Measurements from ENCODE around the gene PARVG.

PARVG gene

GRCh38 chr22:44242946-44243724, 62.4 kb downstream of the PARVG start:
- Histone ChIP-seq H3K79me2 (ENCODE audit: low read length) (no peaks in the 10 kb centered on the region), H3K4me2 (ENCODE audit: low read length) (no peak overlapping the region), H3K4me1 (ENCODE audit: low read length) (no peaks in the 10 kb centered on the region), H3K9ac (ENCODE audit: low read length) (no peak overlapping the region), H4K20me1 (ENCODE audit: insufficient read depth, low read length) (no peaks in the 10 kb centered on the region), H3K9me3 (ENCODE audit: insufficient read depth, low read length) (no peaks in the 10 kb centered on the region), H3K4me3 (ENCODE audit: low read length) (no peak overlapping the region), H3K27ac (ENCODE audit: low read length) (no peak overlapping the region), H3K36me3 (replicated peaks; ENCODE audit: low read depth, low read length) (no peaks in the 10 kb centered on the region), H2AFZ (ENCODE audit: low read depth, low read length) (no peak overlapping the region), H3K27me3 (ENCODE audit: low read depth, low read length) (peaks cover 41% of the 10 kb centered on the region)
- TF ChIP-seq EZH2phosphoT487 (IDR thresholded peaks at IDR 0.05; ENCODE audit: low read depth) (no peak), CTCF (IDR thresholded peaks at IDR 0.05; ENCODE audit: low read depth, low read length) (no peak)

- no peak overlapping the region for H3K4me2 ChIP-seq (ENCODE audit: low read length)
- no peaks in the 10 kb centered on the region for H3K36me3 ChIP-seq (replicated peaks; ENCODE audit: low read depth, low read length)
- no peak overlapping the region for H2AFZ ChIP-seq (ENCODE audit: low read depth, low read length)
- TF ChIP-seq CTCF (IDR thresholded peaks at IDR 0.05; ENCODE audit: low read depth, low read length), result no peak
- no peak for TF ChIP-seq EZH2phosphoT487 (IDR thresholded peaks at IDR 0.05; ENCODE audit: low read depth)
- peaks cover 37% of the 10 kb centered on the region for H3K27me3 ChIP-seq (ENCODE audit: low read depth, low read length)
- H3K9me3 ChIP-seq (ENCODE audit: insufficient read depth, low read length), result no peaks in the 10 kb centered on the region
- H3K27ac ChIP-seq (ENCODE audit: low read length), result no peak overlapping the region
- H3K79me2 ChIP-seq (ENCODE audit: low read length), result no peaks in the 10 kb centered on the region
- no peaks in the 10 kb centered on the region for H3K4me1 ChIP-seq (ENCODE audit: low read length)
- no peaks in the 10 kb centered on the region for H4K20me1 ChIP-seq (ENCODE audit: insufficient read depth, low read length)
- H3K9ac ChIP-seq (ENCODE audit: low read length), result no peak overlapping the region
- no peak overlapping the region for H3K4me3 ChIP-seq (ENCODE audit: low read length)
Measured at GRCh38 chr22:44243761-44244160, 63.0 kb downstream of the PARVG start.

GRCh38 chr22:44244265-44244822, 63.6 kb downstream of the PARVG start:
- Histone ChIP-seq H3K9ac (ENCODE audit: low read length) (no peak overlapping the region), H3K4me3 (ENCODE audit: low read length) (no peak overlapping the region), H4K20me1 (ENCODE audit: insufficient read depth, low read length) (no peaks in the 10 kb centered on the region), H3K79me2 (ENCODE audit: low read length) (no peaks in the 10 kb centered on the region), H3K4me1 (ENCODE audit: low read length) (no peaks in the 10 kb centered on the region), H3K27me3 (ENCODE audit: low read depth, low read length) (peaks cover 31% of the 10 kb centered on the region), H3K9me3 (ENCODE audit: insufficient read depth, low read length) (no peaks in the 10 kb centered on the region), H3K27ac (ENCODE audit: low read length) (no peak overlapping the region), H2AFZ (ENCODE audit: low read depth, low read length) (no peak overlapping the region), H3K4me2 (ENCODE audit: low read length) (no peak overlapping the region), H3K36me3 (replicated peaks; ENCODE audit: low read depth, low read length) (no peaks in the 10 kb centered on the region)
- no peak for TF ChIP-seq CTCF (IDR thresholded peaks at IDR 0.05; ENCODE audit: low read depth, low read length)

DNA sequence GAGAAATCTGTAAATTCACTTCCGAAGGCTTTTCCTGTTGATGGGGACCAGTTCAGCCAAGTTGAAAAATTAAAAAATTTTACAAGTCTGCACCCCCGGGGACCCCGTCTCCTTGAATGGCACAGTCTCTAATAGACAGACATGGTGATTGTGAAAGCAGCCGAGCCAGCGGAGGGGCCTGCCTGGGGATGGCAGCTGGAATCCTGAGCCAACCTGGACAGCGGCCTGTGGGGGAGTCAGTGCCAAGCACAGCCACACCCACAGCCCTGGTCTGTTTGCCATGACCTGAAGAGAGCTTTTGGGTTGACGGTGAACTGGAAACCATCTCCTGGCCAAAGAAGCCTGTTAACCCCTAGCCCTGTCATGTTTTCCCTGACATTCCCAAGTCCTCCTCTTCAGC, 64.7 kb downstream of the PARVG start:
- Histone ChIP-seq H3K9me3 (ENCODE audit: insufficient read depth, low read length) (no peaks in the 10 kb centered on the region), H3K4me2 (ENCODE audit: low read length) (no peak overlapping the region), H3K4me3 (ENCODE audit: low read length) (no peak overlapping the region), H3K4me1 (ENCODE audit: low read length) (no peaks in the 10 kb centered on the region), H3K79me2 (ENCODE audit: low read length) (no peaks in the 10 kb centered on the region), H4K20me1 (ENCODE audit: insufficient read depth, low read length) (no peaks in the 10 kb centered on the region), H3K9ac (ENCODE audit: low read length) (no peak overlapping the region), H3K36me3 (replicated peaks; ENCODE audit: low read depth, low read length) (no peaks in the 10 kb centered on the region), H3K27me3 (ENCODE audit: low read depth, low read length) (peaks cover 29% of the 10 kb centered on the region), H3K27ac (ENCODE audit: low read length) (no peak overlapping the region), H2AFZ (ENCODE audit: low read depth, low read length) (no peak overlapping the region)
- TF ChIP-seq CTCF (IDR thresholded peaks at IDR 0.05; ENCODE audit: low read depth, low read length) (no peak), EZH2phosphoT487 (IDR thresholded peaks at IDR 0.05; ENCODE audit: low read depth) (no peak)

Measured in OCI-LY3 (cell line).